ENCODE data around the gene KDM4C. TPM values are rescaled to one million over a fixed set of nuclear protein-coding genes. Genes with fewer than 3 reads are reported as not detected.

Gene KDM4C
- total RNA-seq, 1 donor from 2014 or later, result 43.2 TPM

DNA sequence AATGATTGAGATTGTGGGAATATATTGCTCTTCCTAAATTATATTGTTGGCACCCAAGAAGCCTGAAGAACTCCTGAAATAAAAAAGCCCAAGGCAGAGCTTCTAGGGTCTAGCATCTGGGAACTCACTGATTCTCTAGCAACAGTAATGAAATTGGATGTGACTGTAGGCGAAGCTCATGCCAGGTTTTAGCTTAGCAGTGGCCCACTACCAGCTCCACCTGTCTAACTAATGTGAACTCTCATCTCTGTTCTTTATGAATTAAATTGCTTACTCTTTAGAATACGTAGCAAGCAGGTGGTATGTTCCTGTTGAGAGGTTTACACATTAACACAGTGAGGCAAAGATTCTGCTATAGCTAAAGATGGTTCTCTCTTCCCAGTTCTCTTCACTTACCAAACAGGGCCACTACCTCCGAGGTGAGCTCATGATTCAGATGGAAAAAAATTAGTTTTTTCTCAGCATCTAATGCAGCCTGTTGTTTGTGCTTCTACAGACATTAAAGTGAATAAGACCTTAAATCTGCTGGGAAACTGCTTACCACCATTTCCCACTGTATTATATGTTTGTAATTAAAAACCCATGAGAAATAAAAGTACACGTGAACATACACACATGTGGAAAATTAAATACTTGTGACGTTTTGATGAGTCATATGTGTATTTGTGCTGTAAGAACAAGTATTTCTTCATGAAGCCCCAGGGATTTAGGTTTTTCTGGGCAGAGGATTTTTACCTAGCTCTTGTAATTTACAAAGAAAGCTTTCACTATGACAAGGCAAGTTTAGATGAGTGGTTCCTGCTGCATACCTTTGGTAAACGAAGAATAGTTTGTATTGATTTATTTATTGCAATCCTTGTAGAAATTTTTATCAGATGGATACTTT, 360.1 kb downstream of the KDM4C start:
- DNase-seq (ENCODE audit: low spot score in 2 of 2) (no peak), FAIRE-seq (no peak)

DNA sequence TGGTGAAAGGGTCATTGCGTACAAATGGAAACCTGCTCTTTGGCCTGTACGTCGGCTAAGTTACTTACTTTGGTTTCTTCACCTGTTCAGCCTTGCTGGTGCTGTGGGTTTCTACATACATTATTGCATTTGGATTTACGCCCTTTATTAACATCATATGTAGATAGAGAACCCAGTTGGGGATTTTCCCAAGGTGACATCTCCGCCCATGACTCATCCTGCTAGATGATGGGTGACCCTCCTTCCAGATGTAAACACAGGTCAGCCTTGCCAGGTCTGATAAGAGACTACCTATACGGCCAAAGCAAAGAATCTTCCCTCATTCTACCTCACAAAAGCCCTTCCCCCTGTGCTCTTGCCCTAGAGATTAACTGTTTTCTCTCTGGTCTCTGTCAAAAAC, 360.9 kb downstream of the KDM4C start:
- DNase-seq (ENCODE audit: low spot score in 2 of 2) (no peak), FAIRE-seq (no peak)

DNA sequence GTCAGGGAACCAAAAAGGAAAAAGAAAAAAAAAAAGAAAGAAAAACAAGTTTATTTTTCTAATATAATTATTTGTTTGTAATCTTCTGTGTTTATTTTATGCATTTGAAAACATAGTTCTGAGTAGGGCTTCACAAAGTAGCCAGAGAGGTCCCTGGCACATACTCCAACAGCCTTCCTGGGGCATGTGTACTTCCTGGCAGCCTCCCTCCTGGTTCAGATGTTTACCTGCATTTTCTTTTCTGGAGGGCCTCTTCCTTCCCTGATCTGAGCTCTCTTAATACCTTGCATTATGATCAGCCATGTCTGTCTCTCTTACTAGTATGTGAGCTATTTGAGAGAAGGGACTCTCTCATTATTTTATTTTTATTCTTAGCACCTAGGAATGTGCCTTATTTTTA, 361.8 kb downstream of the KDM4C start:
- FAIRE-seq, result no peak
- no peak for DNase-seq (ENCODE audit: low spot score in 2 of 2)

DNA sequence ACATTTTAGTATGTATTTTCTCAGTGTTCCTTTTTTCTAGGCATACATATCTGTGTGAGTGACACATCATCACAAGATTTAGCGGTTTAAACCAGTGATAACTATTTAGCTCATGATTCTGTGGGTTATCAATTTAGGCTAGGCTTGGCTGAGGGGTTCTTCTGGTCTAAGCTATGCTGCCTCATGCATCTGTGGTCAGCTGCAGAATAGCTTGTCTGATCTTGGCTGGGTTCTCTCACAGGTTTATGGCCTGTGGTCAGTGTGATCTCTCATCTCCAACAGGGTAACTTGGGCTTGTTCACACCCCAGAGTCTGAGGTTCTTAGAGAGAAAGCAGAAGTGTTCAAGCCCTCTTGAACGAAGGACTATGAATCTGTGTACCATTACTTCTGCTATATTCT, 363.3 kb downstream of the KDM4C start:
- DNase-seq (ENCODE audit: low spot score in 2 of 2) (no peak), FAIRE-seq (no peak)

DNA sequence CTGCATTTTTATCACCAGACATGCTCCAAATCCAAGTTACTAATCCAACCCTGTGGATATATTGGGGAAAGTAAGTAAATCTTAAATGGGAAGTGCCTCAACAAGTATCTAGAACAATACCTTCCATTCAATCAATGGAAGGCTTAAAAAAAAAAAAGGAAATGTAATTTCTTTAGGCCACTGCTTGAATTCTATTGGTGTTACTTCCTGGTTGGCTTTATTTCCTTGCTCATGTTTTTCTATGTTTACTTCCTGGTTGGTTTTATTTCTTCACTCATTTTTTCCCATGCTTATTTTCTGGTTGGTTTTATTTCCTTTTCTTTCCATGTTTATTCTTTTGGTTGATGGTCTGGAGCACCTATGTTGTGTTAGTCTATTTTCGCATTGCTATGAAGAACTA, 363.9 kb downstream of the KDM4C start:
- DNase-seq (ENCODE audit: low spot score in 2 of 2) (no peak), FAIRE-seq (no peak)

- FAIRE-seq (no peak), DNase-seq (ENCODE audit: low spot score in 2 of 2) (no peak)
Observed at GRCh38 chr9:7123743-7124142, 366.0 kb downstream of the KDM4C start.

- FAIRE-seq, result no peak
- DNase-seq (ENCODE audit: low spot score in 2 of 2), result no peak
Observed at GRCh38 chr9:7125231-7125630, 367.5 kb downstream of the KDM4C start.

- no peak for FAIRE-seq
Observed at GRCh38 chr9:7129391-7129790, 371.6 kb downstream of the KDM4C start.

GRCh38 chr9:7130266-7130820, 372.6 kb downstream of the KDM4C start:
- no peak for FAIRE-seq
- no peak for DNase-seq (ENCODE audit: low spot score in 2 of 2)

More at GRCh38 chr9:7129391-7129790, 371.6 kb downstream of the KDM4C start:
- no peak for DNase-seq (ENCODE audit: low spot score in 2 of 2)

GRCh38 chr9:7132605-7133004, 374.8 kb downstream of the KDM4C start:
- no peak for DNase-seq (ENCODE audit: low spot score in 2 of 2)
- no peak for FAIRE-seq

DNA sequence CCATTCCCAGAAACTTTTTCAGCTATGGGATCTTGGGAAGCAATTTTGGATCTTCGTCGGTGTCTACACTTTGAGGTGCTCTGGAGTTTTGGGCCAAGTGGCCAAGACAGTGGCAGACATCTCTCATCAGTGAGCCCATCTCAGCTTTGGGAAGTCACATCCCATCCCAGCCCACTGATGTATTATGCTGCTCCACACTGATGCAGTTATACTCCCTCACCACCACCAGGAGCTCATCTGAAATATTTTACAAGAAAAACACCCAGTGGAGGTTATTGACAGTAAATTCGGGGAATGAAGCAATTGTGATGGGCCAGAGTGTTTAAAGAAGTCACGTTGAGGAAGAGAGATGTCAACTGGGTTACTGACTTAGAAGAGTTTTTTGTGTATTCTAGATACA, 378.0 kb downstream of the KDM4C start:
- no peak for DNase-seq (ENCODE audit: low spot score in 2 of 2)
- no peak for FAIRE-seq

DNA sequence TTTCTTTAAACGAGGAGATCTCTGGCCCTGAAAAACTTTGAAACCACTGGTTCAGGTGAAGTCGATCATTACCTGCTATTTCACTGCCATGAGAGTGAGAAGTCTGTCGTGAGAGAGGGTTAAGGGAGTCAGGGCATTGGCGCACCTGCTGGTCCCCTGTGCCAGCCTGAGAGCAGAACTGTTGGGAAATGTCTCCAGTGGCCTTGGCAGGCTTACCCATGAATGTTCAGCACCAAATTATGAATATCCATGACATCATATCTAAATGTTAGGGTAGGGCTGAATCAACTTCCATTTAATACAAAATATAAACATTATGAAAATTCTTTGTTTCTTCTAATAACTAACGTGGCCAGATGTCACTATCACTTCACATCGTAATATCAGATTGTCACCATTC, 379.3 kb downstream of the KDM4C start:
- DNase-seq (ENCODE audit: low spot score in 2 of 2) (no peak), FAIRE-seq (no peak)

GRCh38 chr9:7137571-7137970, 379.8 kb downstream of the KDM4C start:
- no peak for DNase-seq (ENCODE audit: low spot score in 2 of 2)
- FAIRE-seq, result no peak

DNA sequence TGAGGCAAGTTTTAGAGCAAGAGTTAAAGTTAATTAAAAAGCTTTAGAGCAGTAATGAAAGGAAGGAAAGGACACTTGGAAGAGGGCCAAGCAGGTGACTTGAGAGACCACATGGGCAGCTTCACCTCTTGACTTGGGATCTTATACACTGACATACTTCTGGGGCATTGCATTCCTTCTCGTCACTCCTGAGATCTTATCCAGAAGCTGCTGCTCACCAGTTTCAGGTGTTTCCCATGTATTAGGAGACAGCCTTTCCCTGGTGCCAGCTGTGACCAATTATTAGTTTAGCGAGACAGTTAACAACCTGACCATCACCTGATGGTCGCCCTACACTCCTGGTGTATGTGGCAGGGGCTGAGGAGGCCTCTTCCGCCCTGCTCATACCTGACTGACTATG, 382.1 kb downstream of the KDM4C start:
- FAIRE-seq (no peak), DNase-seq (ENCODE audit: low spot score in 2 of 2) (no peak)

- DNase-seq (ENCODE audit: low spot score in 2 of 2) (no peak), FAIRE-seq (no peak)
Observed at GRCh38 chr9:7140401-7140800, 382.6 kb downstream of the KDM4C start.

DNA sequence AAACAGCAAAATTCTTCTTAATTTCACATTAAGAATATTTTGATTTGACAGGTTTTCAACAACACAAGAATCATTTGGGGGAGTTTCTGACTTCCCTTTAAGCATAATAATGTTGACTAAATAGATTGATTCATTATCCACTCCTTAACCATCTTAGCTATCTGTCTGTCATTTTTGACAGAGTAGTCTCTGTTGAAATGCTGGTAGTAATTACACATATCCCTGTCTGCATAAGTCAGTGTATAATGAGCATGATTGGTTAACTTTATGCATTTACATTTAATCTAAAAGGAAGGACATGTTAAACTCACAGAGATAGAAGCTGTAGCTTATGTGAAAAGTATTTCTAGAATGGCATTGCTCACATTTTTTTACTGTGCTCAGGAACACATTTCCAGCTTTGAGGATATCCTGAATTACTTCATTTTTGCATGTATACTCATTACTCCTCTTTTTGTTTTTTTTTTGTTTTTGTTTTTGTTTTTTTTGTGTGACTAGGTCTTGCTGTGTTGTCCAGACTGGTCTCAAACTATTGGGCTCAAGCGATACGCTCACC, 385.9 kb downstream of the KDM4C start:
- DNase-seq (ENCODE audit: low spot score in 2 of 2) (no peak), FAIRE-seq (no peak)

- FAIRE-seq, result no peak
- DNase-seq (ENCODE audit: low spot score in 2 of 2), result no peak
Observed at GRCh38 chr9:7144265-7145046, 386.7 kb downstream of the KDM4C start.

DNA sequence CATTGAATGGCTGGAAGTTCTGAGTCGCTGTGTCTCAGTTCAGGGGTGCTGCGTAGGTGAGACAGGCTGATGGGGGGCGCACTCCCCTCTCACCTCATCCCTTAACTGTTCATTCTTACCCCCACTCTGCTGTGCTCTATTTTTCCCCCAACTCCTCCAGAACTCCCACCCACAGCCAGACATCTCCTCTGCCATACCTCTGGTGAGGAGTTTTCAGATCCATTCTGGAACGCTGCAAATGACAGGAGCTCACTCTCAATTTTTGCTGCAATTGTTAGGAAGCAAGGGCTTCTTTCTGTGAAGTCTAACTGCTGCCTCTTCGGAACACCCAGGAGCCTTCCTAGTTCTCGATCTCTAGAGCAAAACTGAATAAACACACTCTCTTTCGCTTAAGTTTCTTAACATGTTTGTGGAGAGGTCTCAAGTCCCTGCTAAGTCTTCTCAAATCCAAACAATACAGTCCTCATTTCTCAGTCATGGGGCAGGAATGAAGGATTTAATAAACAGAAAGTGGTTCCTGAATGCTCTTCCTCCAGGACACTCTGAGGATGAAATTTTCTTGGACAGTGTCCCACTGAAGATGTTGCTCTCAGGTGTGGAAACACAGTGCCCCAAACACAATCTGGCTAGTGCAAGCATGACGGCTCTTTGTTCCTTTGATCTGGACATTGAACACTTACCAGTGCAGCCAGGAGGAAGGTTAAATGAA, 387.7 kb downstream of the KDM4C start:
- FAIRE-seq (no peak), DNase-seq (ENCODE audit: low spot score in 2 of 2) (no peak)

DNA sequence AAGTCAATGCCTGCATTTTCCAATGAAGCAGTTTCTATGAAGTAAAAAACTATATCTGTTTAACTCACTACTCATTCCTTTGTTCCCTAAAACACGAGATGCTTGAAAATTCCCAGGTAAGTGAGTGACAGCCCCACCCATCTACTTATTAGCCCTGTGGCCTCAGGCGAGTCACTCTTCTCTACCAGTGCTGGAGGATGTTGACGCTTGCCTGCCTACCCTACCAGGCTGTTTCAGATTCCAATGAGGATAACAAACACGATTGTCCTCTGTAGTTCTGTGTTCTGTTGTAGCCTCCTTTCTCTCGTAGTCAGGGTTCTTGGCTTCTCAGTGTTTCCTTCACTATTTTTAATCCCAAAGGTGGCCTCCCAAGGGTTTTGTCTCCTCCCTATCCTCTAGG, 388.8 kb downstream of the KDM4C start:
- no peak for DNase-seq (ENCODE audit: low spot score in 2 of 2)
- no peak for FAIRE-seq
